Measurements from ENCODE around the gene GNA15. TPM values are rescaled to one million over a fixed set of nuclear protein-coding genes. Genes with fewer than 3 reads are reported as not detected.
"Not testable (repeated sequence)": the region's sequence is repeated elsewhere in the genome, so short reads cannot be mapped to it uniquely, and the experiment has no call there.

The GNA15 gene
- polyA plus RNA-seq, 5 donors = 1.7 to 3.9 (median 2.3) TPM

DNA sequence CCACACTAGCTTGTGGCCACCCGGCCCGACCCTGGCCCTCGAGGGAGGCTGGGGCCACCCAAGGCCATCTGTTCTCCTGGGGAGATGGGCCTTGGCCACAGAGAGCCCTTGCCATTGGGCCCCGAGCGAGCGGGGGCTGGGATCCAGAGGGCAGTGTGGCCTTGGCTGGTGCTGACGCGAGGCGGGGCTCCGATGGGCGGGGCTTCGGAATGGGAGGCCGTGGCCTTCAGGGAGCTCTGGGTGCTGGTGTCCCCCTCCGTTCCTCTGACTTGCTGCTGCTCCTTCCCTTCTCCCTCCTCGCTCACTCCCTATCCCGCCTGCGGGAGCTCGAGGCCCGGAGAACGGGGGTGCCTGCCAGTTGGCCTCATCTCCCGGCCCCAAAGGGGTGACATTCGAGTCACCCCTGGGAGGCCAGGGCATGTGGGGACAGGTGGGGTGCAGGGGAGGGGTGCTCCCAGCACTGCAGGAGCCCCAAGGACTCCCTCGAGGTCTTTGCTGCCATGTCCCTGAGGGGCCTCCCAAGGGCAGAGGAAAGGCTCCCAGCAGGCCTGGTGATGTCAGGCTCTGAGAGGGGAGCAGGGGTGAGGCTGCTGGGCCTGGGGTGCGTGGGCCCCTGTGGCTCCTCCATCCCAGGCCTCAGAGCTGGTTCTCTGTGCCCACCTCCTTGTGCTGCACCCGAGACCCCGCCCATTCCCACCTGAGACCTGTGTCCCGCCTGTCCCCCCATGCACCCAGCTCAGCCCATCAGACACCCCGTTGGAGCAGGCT lies 54.1 kb downstream of the GNA15 start:
- no peak for DNase-seq

GRCh38 chr19:3190470-3190770 lies 54.6 kb downstream of the GNA15 start:
- DNase-seq = no peak

DNA sequence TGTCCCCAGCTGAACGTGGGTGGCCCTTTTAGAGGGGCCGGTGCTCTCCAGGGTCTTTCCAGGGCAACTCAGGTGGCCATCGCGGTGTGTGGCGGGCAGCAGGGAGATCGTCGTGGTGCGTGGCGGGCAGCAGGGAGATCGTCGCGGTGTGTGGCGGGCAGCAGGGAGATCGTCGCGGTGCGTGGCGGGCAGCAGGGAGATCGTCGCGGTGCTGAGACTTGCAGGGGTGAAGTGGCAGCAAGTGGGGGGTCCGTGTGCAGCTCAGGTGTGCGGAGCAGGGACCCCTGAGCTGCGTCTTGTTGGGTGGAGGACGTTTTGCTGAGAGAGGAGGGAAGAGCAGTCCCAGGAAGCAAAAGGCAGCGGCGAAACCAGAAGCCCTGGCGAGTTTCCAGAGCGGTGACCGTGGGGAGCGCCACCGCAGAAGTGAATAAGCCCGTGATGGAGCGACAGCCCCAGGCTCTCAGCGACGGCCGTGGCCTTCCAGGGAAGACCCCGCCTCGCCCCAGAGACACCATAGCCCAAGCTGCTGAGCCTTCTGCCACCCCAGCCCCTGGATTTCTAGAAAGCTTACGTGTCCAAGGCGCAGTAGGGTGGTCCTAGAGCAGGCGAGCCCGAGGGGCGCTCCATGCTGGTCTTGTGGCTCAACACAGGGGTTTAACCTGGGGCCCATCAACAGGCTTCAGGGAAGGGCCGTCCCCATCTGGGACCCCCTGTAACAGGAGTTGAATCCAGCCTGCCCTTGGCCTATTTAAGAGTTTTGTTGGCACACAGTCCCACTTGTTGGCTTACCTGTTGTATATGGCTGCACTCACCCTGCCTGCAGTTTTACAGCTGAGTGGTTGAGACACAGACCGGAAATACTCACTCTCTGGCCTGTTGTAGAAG lies 55.3 kb downstream of the GNA15 start:
- DNase-seq = no peak

DNA sequence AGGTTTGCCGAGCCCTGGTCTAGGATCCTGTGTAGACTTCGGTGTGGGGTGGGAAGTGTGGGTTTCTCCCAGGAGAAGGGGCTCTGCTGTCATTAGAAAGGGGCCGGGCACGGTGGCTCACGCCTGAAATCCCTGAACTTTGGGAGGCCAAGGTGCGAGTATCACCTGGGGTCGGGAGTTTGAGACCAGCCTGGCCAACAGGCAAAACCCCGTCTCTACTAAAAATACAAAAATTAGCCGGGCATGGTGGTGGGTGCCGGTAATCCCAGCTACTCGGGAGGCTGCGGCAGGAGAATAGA lies 55.9 kb downstream of the GNA15 start:
- not testable (repeated sequence) for DNase-seq

- DNase-seq = no peak
Measured at GRCh38 chr19:3192228-3192635, 56.4 kb downstream of the GNA15 start.

- no peak for DNase-seq
Measured at GRCh38 chr19:3192684-3193083, 56.9 kb downstream of the GNA15 start.

DNA sequence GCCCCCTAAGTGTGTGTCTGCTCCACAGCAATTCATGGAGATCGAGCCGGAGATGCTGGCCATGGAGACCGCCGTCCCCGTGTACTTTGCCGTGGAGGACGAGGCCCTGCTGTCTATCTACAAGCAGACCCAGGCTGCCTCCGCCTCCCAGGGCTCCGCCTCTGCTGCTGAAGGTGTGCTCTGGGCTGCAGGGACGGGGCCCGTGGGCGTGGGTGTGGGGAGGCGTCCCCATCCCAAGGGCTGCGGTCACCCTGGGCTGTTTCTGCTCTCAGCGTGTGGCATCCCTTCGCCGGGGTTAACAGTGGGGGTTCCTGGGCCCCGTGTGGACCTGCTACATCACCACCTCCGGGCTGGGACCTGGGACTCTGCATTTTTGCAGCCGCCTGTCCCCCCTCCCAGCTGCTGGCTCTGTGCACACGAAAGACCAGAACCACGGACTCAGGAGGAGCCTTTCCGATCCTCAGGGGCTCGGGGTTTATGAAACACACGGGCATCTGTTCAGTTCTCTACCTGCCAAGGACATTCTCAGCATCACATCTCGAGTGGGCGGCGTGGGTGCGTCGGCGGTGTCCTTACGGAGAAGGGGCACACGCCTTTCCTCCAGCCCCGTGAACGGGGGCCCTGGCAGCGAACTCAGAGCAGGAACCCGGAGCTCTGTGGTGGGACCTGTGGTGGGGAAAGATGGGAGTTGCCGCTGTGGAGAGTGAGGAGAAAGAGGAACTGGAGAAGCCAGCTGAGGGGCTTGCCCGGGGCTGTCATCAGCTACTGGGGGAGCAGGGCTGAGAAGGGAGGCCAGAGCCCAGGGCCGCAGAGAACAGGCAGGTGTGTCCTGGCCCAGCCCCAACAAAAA lies 57.6 kb downstream of the GNA15 start:
- no peak for DNase-seq

GRCh38 chr19:3194106-3195087 lies 58.6 kb downstream of the GNA15 start:
- DNase-seq = no peak

DNA sequence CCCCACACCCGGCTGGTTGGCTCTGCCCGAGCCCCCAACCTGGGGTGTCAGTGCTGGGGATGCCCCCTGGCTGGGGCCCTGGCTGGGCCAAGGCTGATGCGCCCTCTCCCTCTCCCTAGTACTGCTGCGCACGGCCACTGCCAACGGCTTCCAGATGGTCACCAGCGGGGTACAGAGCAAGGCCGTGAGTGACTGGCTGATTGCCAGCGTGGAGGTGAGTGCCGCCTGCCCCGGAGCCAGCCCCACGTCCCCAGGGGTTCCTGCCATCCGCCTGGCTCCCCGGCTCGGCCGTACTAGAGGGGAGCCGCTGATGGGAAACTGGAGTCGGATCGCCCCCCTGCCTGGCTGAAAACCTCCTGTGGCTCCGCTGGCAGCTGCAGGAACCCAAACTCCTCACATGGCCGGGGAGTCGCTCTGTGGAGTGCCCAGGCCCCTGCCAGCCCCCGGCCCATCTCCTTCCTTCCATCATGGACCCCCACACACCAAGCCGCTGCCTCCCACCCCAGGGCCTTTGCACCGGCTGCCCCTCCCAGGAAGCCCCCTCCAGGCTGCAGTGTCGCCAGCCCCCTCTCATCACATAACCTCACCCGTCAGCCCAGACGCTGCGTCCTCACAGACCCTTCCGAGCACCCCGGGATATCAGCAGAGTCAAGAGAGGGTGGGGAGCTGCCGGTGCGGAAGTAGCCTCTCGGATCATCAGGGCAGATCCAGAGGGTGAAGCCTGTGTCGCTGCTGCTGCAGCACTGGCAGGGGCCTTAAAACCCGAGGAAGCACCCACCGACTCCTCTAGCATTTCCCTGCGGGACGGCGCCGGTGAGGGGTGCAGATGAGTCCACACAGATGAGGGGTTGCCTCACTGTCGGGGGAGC lies 60.5 kb downstream of the GNA15 start:
- DNase-seq = no peak

GRCh38 chr19:3196933-3197205 lies 61.0 kb downstream of the GNA15 start:
- no peak for DNase-seq

- DNase-seq = no peak
Measured at GRCh38 chr19:3198901-3199700, 63.3 kb downstream of the GNA15 start.

GRCh38 chr19:3201072-3201700 lies 65.4 kb downstream of the GNA15 start:
- no peak for DNase-seq

- DNase-seq = no peak
Measured at GRCh38 chr19:3201911-3202310, 66.1 kb downstream of the GNA15 start.

- no peak for DNase-seq
Measured at GRCh38 chr19:3202346-3202745, 66.5 kb downstream of the GNA15 start.

GRCh38 chr19:3202895-3203294 lies 67.1 kb downstream of the GNA15 start:
- DNase-seq = not testable (repeated sequence)

DNA sequence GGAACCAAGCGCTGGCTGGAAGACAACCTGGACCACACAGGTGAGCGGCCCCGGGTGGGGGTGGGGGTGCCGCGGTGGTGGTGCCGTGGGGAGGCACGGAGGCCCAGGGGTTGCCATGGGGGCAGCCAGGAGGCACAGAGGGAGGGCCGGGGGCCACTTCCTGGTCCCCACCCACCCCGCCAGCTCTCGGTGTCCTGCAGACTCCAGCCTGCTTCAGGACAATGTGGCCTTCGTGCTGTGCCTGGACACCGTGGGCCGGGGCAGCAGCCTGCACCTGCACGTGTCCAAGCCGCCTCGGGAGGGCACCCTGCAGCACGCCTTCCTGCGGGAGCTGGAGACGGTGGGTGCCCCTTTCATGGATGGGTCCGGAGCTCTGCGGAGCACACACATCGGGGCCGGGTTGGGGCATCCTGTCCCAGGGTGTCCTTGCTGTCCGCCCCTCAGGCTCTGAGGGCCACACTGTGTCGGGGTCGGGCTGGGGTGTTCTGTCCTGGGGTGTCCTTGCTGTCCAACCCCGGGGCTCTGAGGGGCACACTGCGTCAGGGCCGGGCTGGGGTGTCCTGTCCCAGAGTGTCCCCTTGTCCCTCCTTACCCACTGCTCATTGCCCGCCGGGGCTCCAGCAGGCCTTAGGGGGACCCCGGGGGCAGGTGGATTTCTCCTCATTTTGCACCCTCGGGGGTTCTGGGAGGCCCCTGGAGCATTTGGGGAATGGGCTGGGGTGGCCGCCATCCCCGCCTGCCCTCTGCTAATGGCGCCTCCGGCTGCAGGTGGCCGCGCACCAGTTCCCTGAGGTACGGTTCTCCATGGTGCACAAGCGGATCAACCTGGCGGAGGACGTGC lies 68.2 kb downstream of the GNA15 start:
- no peak for DNase-seq

- DNase-seq = no peak
Measured at GRCh38 chr19:3204646-3205275, 68.9 kb downstream of the GNA15 start.
